GM12892 (cell line): ENCODE results near the gene PEX7.
"Not testable (repeated sequence)": the region's sequence is repeated elsewhere in the genome, so short reads cannot be mapped to it uniquely, and the experiment has no call there.

Experiments
- DNase-seq: peaks from one replicate; pipeline ENCODE4 v3.0.0; 2011; ENCODE audit not compliant: insufficient read length
- FAIRE-seq: peaks from 2 replicates; lab custom pipeline; 2011; peaks lifted over from hg19 to GRCh38; lab: Jason Lieb, UNC
- POLR2A ChIP-seq: IDR thresholded peaks from 2 replicates; pipeline ENCODE4 v1.6.1; 2011; ENCODE audit warnings: low read depth, low read length, control low read depth
- POLR2AphosphoS5 ChIP-seq: IDR thresholded peaks from 2 replicates; pipeline ENCODE4 v1.6.1; 2011; ENCODE audit warnings: low read depth, low read length, control low read depth
- TAF1 ChIP-seq: IDR thresholded peaks from 2 replicates; pipeline ENCODE4 v1.6.1; 2011; ENCODE audit warnings: low read depth, mild to moderate bottlenecking, control low read depth, low read length, borderline replicate concordance

The PEX7 gene

DNA sequence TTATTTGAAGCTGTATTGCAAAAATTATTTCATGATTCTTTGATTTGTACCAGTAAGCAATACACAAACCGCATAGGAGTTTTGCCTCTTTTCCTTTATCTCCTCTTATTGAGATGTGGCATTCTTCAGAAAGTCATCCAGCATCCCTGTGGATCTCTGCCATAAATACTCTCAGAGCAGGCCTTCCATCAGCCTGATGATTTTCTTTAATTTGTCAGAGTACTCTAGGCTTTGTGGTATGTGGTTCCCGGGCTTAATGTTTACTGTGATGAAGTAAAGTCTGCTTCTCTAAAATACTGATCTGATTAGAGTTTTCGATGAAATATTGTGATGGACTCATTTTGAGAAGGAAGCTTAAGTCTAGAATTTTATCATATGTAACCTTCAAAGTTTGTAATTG, 68.6 kb downstream of the PEX7 start:
- no peak for TF ChIP-seq POLR2A
- TF ChIP-seq POLR2AphosphoS5: no peak
- no peak for TF ChIP-seq TAF1
- FAIRE-seq (no peak), DNase-seq (no peak)

DNA sequence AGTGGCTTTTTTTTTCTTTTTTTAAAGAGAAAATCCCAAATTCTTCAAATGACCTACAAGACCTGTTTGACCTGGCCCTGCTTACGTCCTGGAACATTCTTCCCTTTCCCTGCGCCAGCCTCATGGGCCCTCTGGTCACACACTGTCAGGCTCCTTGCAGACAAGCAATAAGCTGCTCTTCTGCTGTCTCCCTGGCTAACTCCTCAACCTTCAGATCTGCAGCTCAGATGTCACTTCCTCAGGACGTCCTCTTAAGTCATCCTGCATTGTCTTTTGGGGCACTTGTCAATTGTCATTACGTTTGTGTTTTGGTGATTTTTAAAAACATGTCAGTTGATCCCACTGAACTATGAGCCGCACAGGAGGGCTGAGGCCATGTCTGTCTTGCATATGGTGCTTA, 70.8 kb downstream of the PEX7 start:
- peak; percentile 68 for FAIRE-seq

DNA sequence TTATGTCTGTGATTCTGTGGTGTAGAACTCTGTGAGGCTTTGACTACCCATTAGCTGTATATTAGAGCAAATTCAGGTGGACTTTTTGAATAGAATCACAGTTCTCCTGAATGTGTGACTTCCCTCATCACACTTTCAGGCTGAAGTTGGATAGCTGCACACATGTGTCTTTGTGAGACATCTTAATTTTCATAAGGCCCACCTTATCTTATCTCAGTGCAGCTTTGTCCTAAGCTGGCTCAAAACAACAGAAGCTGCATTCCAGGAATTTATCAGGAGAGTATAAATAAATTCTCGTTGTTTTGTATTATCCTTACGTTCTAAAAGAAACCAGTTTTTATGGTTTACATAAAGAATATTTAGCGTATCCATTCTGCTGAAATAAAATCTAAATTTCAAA, 73.5 kb downstream of the PEX7 start:
- no peak for TF ChIP-seq POLR2A
- no peak for FAIRE-seq

More for the DNA sequence above, 70.8 kb downstream of the PEX7 start:
- no peak for TF ChIP-seq POLR2AphosphoS5
- no peak for TF ChIP-seq TAF1
- no peak for TF ChIP-seq POLR2A
- no peak for DNase-seq

DNA sequence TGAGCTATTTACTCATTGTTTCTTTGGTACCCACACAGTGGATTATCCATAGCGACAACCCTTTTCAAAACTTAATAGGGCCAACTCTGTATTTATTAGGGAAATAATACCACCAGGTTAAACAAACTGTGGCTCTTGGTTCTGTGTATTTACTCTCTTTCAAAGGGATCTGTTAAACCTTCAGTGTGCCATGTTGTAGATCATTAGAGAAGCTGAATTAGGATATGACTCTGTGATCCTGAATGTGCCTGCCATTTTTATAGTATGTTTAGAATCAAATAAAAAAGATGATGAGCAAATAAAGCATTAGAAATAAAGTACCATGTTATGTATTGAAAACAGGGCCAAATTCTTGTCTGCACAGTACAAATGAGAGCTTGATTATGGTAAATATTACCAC, 74.7 kb downstream of the PEX7 start:
- no peak for TF ChIP-seq POLR2AphosphoS5
- TF ChIP-seq TAF1: no peak
- TF ChIP-seq POLR2A: no peak
- FAIRE-seq: no peak
- DNase-seq: no peak

More for the DNA sequence above, 73.5 kb downstream of the PEX7 start:
- no peak for DNase-seq

DNA sequence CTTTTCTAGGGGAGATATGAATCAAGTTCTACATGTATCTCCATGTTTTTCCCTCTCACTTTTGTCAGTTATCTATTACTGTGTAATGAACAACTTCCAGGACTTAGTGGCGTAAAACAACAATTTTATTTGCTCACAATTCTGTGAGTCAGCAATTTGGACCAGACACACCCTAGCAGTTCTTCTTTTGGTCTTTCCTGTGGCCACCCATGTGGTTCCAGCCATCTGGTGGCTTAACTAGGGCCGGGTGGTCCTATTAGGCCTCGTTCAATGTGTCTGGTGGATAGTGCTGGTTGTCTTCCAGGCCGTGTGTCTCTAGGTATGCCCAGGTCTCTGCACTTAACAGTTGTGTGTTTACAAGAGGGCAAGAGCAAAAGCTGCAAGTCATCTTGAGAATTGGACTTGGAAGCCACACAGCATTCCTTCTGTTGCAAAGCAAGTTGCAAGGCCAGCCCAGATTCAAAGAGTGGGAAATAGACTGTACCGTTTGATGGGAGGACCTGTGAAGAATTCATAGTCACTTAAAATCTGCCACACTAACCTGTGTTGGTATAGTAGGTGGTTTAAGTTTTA, 78.9 kb downstream of the PEX7 start:
- no peak for TF ChIP-seq TAF1
- FAIRE-seq: no peak
- DNase-seq: no peak

DNA sequence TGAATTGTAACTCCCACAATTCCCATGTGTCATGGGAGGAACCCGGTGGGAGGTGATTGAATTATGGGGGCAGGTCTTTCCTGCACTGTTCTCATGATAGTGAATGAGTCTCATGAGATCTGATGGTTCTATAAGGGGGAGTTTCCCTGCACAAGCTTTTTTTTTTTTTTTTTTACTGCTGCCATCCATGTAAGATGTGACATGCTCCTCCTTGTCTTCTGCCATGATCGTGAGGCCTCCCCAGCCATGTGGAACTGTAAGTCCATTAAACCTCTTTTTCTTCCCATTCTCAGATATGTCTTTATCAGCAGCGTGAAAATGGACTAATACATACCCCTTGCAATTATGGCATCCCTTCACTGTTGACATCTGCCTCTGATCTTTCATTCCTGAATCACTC, 82.1 kb downstream of the PEX7 start:
- not testable (repeated sequence) for FAIRE-seq, DNase-seq

DNA sequence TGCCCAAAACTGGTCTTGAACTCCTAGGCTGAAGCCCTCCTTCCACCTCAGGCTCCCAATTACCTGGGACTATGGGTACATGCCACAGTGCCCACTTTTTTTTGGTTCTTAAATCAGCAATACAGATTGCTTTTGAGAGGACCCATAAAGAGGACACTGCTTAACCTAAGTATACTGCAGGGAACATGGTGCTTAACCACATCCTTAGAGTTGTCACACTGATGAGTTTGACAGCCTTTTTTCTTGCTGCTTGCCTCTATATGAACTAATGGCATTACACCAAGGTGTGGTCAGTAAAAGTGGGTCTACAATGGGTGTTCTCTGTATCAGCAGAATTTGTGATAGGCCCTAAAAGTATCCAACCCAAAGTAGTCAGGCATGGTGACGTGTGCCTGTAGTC, 92.6 kb downstream of the PEX7 start:
- no peak for TF ChIP-seq TAF1
- no peak for TF ChIP-seq POLR2AphosphoS5
- no peak for TF ChIP-seq POLR2A
- no peak for FAIRE-seq

DNA sequence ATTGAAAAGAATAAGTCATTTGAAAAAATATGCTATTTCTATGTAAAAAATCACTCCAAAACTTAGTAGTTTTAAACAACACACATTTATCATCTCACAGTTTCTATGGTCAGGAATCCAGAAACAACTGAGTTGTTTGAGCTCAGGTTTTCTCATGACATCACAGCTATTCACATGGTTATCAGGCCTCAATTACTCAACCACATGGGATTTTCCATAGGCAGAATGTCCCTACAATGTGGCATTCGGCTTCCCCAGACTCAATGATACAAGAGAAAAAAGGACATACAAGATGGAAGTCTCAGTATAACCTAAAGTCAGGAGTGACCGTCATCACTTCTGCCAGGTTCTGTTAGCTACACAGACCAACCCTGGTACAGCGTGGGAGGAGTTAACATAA, 96.3 kb downstream of the PEX7 start:
- DNase-seq (no peak), FAIRE-seq (no peak)
- TF ChIP-seq TAF1 (no peak), POLR2AphosphoS5 (no peak), POLR2A (no peak)

More for the DNA sequence above, 92.6 kb downstream of the PEX7 start:
- no peak for DNase-seq

DNA sequence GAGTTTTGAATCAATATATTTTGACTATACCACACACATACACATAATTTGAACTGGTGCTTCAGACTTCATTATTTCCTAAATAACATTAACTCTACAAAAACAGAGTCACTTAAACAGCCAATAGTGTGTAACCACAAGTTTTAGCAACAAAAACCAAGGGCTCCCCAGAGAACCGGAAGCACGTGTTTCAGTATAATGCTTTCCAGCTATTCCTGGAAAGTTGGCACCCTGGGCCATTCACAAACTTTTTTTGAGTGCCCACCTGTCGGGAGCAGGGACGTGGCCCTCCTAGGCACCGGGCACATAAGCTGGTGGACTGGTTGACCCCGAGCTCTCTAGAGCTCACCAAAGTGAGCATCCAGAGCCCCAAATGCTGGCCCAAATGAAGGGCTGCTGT, 97.8 kb downstream of the PEX7 start:
- no peak for DNase-seq
- TF ChIP-seq POLR2AphosphoS5 (no peak), POLR2A (no peak), TAF1 (no peak)
- FAIRE-seq: no peak

DNA sequence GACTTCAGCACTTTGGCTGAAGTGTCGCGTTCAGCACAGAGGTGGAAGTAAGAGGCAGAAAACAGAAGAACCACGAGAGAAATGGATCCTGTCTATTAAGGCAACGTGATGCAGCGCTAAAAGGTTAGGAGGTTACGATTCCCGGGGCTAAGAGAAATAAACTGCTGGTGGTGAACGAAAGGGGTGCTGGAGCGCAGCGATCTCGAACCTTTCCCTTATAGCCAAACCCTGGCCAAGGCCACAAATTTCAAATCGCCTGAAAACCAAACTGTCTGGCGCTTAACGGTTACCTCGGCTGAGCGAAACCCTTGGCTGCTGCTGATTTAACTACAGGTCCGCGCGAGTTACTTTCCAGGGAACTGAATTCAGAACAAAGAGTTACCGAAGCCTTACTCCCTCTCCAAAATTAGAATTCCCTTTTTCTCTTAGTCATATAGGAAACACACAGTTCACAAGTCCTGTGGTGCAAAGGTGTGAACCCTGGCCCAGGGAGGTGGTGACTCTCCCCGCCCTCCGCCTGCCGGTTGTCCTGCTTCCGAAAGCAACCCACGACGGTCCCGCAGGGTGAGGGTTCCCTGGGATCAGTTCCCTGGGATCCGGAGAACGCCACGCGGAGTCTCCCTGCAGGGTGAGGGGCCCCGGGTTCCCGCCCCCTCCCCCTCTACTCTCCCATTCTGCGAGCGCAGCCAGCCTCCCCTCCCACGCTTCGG, 98.4 kb downstream of the PEX7 start:
- no peak for TF ChIP-seq POLR2AphosphoS5
- no peak for TF ChIP-seq POLR2A
- TF ChIP-seq TAF1: no peak
- no peak for DNase-seq
- peak; percentile 80 for FAIRE-seq

DNA sequence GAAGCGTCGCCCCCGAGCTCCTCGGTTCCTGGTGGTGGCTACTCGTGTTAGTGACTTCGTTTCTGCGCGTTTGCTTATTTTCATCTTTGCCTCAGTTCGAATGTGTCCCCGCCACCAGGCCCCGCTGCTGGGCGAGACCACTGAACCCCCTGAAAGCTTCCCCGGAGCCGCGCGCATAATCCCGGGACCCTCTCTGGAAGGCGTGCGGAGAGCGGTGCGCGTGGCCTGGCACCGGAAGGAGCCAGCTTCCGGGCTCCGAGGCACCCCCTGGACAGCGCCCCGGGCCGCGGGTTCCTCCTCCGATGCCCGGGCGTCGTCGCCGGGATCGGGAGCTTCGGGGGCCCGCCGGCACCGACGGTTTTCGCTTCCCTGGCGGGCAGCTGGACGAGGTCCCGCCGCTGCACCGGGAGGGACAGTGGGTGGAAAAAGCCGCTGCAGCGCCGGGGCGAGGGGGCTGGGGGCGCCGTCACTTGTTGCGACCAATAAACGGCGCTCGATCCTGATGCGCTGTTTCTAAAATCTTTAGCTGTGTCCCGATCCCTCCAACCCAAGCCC, 99.1 kb downstream of the PEX7 start:
- FAIRE-seq: no peak
- no peak for DNase-seq
- no peak for TF ChIP-seq POLR2A

DNA sequence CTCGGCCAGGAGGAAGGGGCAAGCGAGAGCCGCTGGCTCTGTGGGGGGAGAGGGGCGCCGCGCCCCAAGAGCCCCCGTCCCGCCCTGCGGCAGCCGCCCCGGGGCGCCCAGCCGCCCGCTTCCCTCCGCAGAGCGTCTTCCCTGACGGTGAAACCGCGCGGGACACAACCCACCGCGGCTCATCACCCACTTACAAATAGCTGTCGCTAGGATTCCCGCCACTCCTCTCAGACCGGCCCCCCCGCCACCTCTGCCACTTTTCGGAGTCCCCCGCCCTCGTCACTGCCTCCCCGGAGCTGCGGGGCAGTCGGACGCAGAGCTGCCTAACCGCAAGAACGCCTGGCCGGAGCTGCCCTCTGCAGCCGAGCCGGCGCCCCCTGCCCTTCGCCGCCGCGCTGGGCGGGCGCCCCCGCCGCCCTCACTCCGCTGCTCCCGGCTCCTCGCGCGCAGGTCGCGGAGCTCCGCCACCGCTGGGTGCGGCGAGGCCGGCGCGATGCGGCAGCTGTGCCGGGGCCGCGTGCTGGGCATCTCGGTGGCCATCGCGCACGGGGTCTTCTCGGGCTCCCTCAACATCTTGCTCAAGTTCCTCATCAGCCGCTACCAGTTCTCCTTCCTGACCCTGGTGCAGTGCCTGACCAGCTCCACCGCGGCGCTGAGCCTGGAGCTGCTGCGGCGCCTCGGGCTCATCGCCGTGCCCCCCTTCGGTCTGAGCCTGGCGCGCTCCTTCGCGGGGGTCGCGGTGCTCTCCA, 99.7 kb downstream of the PEX7 start, which contains the start of gene SLC35D3:
SLC35D3 (plus strand) TSS at position 366 of the 749 bp plus-strand sequence; CDS start at position 494, 128 bp downstream.
- no peak for TF ChIP-seq POLR2A
- TF ChIP-seq POLR2AphosphoS5: no peak
- no peak for TF ChIP-seq TAF1
- FAIRE-seq (peak; percentile 69), DNase-seq (peak; percentile 42)

DNA sequence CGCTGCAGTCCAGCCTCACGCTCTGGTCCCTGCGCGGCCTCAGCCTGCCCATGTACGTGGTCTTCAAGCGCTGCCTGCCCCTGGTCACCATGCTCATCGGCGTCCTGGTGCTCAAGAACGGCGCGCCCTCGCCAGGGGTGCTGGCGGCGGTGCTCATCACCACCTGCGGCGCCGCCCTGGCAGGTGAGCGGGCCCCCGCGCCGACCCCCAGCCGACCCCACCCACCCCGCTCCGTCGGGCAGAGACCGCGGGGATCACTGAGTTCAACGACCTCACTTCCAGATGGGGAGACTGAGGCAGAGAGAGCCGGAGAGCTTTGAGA, 100.3 kb downstream of the PEX7 start:
- DNase-seq: no peak
- TF ChIP-seq POLR2A: no peak
- no peak for TF ChIP-seq TAF1
- no peak for TF ChIP-seq POLR2AphosphoS5
- no peak for FAIRE-seq
